ENCODE data around the gene OMA1. TPM values are rescaled to one million over a fixed set of nuclear protein-coding genes. Genes with fewer than 3 reads are reported as not detected.

Gene OMA1
- total RNA-seq, 1 donor from 2014 or later, result 27.8 TPM

GRCh38 chr1:58460469-58460868 lies 86.1 kb downstream of the OMA1 start:
- DNase-seq (ENCODE audit: low read depth in 2 of 2), result peak; percentile 33 to 37

GRCh38 chr1:58459911-58460310 lies 86.6 kb downstream of the OMA1 start:
- DNase-seq (ENCODE audit: low read depth in 2 of 2), result no peak

- no peak for DNase-seq (ENCODE audit: low read depth in 2 of 2)
Measured at GRCh38 chr1:58457023-58457635, 89.4 kb downstream of the OMA1 start.

GRCh38 chr1:58456470-58456869 lies 90.1 kb downstream of the OMA1 start:
- no peak for DNase-seq (ENCODE audit: low read depth in 2 of 2)

- no peak for DNase-seq (ENCODE audit: low read depth in 2 of 2)
Measured at GRCh38 chr1:58454807-58455206, 91.7 kb downstream of the OMA1 start.

- DNase-seq (ENCODE audit: low read depth in 2 of 2), result no peak
Measured at GRCh38 chr1:58454385-58454784, 92.1 kb downstream of the OMA1 start.

GRCh38 chr1:58451560-58452191 lies 94.8 kb downstream of the OMA1 start:
- DNase-seq (ENCODE audit: low read depth in 2 of 2), result no peak

GRCh38 chr1:58447886-58448285 lies 98.6 kb downstream of the OMA1 start:
- no peak for DNase-seq (ENCODE audit: low read depth in 2 of 2)

- no peak for DNase-seq (ENCODE audit: low read depth in 2 of 2)
Measured at GRCh38 chr1:58447042-58447441, 99.5 kb downstream of the OMA1 start.

GRCh38 chr1:58446368-58446767 lies 100.2 kb downstream of the OMA1 start:
- DNase-seq (ENCODE audit: low read depth in 2 of 2), result no peak

GRCh38 chr1:58443986-58444868 lies 102.3 kb downstream of the OMA1 start:
- no peak for DNase-seq (ENCODE audit: low read depth in 2 of 2)

- DNase-seq (ENCODE audit: low read depth in 2 of 2), result no peak
Measured at GRCh38 chr1:58442114-58442513, 104.4 kb downstream of the OMA1 start.

GRCh38 chr1:58441699-58442098 lies 104.8 kb downstream of the OMA1 start:
- DNase-seq (ENCODE audit: low read depth in 2 of 2), result no peak

- DNase-seq (ENCODE audit: low read depth in 2 of 2), result no peak
Measured at GRCh38 chr1:58440696-58441095, 105.8 kb downstream of the OMA1 start.

GRCh38 chr1:58439946-58440345 lies 106.6 kb downstream of the OMA1 start:
- no peak for DNase-seq (ENCODE audit: low read depth in 2 of 2)

- DNase-seq (ENCODE audit: low read depth in 2 of 2), result no peak
Measured at GRCh38 chr1:58438468-58438867, 108.1 kb downstream of the OMA1 start.

- no peak for DNase-seq (ENCODE audit: low read depth in 2 of 2)
Measured at GRCh38 chr1:58437623-58438022, 108.9 kb downstream of the OMA1 start.

GRCh38 chr1:58436615-58437297 lies 109.8 kb downstream of the OMA1 start:
- no peak for DNase-seq (ENCODE audit: low read depth in 2 of 2)

GRCh38 chr1:58435376-58435775 lies 111.2 kb downstream of the OMA1 start:
- no peak for DNase-seq (ENCODE audit: low read depth in 2 of 2)

- DNase-seq (ENCODE audit: low read depth in 2 of 2), result peak in 1 of 2 donors; percentile 67
Measured at GRCh38 chr1:58434607-58435006, 111.9 kb downstream of the OMA1 start.

- peak; percentile 56 to 67 for DNase-seq (ENCODE audit: low read depth in 2 of 2)
Measured at GRCh38 chr1:58434181-58434580, 112.3 kb downstream of the OMA1 start.
